VCaP (cell line): ENCODE measurements around the gene TRIM7.

ENCODE experiments used
- H3K27ac ChIP-seq: fragments of 450-650 bp; 2 replicates; pipeline ENCODE4 v1.5.1; 2017
- TF ChIP-seq, protein P1 (sequence below): fragments of 450-650 bp; conservative IDR thresholded peaks from 2 replicates; pipeline ENCODE4 v1.5.1; 2017; ENCODE audit warnings: mild to moderate bottlenecking, moderate library complexity

TRIM7 gene

DNA sequence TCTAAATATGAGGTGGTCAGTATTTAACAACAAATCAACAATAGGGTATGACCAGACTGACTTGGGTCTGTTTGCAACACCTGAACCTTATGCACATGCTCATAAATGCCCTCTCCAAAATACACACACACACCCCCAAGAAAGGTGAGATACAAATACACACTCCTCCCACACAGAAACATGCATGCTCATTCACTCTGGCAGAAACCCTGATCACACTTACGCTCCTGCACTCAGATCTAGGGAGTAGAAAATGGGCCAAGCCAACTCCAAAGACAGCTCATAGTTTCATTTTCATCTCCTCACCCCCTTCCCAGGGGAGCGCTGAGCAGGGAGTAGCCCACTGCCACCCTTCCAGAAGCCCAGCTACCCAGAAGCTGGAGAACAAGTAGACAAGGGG lies 11.3 kb downstream of the TRIM7 start:
- TF ChIP-seq, protein P1, sequence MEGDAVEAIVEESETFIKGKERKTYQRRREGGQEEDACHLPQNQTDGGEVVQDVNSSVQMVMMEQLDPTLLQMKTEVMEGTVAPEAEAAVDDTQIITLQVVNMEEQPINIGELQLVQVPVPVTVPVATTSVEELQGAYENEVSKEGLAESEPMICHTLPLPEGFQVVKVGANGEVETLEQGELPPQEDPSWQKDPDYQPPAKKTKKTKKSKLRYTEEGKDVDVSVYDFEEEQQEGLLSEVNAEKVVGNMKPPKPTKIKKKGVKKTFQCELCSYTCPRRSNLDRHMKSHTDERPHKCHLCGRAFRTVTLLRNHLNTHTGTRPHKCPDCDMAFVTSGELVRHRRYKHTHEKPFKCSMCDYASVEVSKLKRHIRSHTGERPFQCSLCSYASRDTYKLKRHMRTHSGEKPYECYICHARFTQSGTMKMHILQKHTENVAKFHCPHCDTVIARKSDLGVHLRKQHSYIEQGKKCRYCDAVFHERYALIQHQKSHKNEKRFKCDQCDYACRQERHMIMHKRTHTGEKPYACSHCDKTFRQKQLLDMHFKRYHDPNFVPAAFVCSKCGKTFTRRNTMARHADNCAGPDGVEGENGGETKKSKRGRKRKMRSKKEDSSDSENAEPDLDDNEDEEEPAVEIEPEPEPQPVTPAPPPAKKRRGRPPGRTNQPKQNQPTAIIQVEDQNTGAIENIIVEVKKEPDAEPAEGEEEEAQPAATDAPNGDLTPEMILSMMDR = no peak
- no peak overlapping the region for H3K27ac ChIP-seq

DNA sequence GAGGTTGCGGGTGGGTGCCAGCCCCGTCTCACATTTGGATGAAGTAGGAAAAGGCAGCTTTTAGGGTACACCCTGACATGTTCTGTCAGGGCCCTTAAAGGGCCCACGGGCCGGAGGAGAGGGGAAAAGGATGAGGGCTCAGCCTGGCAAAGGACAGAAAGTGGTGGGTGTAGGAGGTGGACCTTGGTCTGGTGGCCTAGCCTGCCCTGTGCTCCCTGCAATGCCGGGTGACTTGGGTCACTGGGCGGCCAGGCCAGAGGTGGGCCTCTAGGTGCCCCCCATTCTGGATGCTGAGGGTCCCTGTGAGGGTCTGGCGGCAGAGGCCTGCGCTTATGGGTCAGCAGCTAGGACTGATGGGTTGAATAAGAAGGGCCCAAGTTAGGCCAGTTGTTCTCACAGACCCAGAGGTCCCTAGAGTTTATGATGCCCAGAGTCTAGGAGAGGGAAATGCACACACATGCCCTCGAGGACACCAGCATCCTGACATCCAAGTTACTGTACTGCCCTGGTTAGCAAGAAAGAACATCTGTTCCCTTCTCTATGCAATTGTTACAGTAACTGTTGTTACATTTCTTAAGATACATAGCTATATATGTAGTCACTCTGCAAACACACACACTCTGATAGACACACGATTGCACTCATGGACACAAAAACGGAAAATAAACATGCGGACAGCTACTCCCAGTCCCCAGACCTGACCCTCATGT lies 12.5 kb downstream of the TRIM7 start:
- peak overlapping the region; percentile 95 for H3K27ac ChIP-seq
- TF ChIP-seq, protein P1 = no peak

DNA sequence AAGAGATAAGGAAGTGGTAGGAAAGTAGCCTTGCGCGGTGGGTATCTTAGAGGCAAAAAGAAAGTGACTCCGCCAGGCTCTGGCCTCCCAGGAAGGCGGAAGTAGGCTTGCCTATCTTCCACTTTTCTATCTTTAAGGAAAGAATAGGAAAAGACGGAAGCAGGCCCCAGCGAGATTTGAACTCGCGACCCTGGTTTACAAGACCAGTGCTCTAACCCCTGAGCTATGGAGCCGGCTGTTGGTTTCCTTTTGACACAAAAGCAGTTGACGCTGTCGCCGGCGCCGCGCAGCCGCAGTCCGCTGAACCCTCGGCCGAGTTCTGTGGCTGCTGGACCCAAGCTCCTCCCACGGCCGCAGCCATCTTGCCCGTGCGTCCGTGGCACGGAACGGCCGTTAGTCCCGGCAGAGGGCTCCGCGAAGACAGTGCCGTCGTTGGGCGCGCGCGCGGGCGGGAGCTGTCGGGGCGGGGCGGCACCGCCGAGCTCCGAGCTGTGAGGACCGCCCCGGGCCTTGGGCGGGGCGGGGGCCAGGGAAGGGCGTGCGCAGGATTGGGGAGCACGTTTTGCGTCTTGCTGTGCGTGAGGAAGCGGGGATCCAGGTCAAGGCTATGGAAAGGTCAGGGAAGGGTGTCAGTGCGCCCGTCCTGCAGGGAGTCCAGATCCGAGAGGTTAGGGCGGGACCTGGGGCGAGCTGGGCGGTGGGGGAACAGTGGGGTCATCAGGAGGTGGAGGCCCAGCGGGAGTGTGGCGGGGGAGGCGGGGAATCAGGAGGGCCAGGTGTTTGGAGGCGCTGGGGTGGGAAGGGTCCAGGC lies 13.3 kb downstream of the TRIM7 start:
- TF ChIP-seq, protein P1 = no peak
- H3K27ac ChIP-seq = peak overlapping the region; percentile 95

DNA sequence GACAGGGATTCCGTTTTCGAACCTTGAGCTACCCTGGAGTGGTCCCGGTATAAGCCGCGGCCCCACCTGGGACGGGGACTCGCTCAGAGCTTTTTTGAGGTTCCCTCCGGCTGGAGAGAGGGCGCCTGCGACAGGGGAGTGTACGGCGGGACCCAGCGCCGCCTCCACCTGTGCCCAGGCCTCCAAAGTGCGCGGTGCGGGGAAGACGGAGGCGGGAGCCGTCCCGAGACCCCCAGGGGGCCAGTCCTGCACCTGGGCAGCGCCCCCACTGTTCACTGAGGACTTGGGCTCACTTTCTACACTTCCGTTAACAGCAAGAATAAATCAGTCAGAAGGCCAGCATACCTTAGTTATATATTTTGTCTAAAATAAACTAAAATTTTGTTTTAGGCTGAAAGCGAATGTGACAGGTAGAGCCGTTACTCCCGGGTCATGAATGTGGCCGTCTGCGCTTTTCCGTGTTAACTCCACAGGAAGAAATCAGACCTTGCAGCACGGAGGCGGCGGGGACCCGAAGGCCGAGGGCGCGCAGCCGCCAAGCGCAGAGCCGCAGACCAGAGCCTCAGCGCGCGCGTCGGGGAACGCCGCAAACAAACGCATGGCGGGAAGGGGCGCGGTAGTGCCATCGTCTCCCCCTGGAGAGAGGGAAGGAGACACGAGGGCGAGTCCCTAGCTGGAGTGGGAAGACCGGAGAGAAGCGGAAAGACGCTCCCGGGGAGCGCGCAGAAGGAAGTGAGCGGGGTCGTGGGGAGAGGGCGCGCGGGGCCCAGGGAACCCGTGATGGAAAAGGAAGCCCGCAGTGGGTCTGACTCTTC lies 14.1 kb downstream of the TRIM7 start:
- H3K27ac ChIP-seq = peak overlapping the region; percentile 95

DNA sequence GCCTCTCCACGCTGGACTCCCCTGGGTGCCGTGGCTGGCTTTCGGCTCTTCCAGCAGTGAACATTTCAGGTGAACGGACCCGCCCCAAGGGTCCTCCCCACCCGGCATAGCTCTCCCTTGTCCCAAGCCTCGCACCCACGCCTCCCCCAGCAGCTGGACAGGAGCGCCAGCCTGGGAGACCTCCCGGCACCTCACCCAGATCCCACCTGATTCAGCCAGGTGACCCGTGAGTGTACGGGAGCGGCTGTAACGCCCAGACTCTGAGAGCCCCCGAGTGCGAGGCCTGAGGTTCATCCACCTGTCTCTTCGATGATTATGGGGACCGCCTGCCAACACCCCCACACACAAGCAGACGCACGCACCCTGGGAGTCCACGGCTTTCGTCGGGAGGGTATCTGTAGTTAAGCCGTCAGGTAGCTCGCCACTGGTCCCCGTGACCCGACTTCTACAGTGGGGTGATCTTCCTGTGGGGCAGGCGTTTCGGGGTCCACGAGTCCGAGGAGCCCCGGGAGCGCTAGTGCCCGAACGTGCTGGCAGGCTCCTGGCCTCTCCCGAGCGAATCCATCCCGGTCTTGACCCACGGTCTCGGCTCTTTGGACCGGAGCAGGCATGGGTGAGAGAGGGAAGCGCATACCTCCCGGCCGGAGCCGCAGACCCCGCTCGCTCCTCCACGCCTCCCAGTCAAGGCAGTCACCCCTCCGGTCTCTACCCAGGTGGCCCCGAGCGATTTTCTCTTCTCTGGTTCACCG lies 14.9 kb downstream of the TRIM7 start:
- TF ChIP-seq, protein P1 = no peak
- peak overlapping the region; percentile 95 for H3K27ac ChIP-seq

More for the DNA sequence above, 14.1 kb downstream of the TRIM7 start:
- TF ChIP-seq, protein P1 = peak; percentile 65

DNA sequence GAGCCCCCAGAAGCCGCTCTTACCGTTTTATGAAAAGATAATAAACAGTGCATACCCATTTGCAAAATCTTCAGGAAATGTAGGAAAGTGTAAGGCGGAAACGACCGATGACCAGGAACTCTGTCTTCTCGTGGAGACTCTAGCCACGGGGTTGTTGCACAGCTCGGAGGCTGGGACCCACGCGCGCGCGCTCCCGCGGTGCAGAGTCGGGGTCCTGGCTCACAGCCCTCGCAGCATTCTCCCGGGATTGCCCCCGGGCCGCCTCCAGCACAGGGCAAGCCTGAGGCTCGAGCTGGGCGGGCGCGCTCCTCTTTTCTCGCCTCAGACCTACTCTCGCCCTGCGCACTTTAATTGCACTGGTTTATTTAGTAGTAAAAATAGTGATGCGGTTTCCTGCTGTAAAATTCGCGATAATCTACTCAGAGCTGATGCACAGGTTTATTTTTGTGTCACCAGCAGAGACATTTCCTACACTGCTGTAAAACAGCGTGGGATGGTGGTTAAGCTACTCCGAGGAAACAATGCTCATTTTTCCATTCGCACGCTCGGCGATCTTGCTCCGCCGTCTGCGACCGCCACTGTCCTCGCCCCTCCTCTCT lies 15.5 kb downstream of the TRIM7 start:
- peak overlapping the region; percentile 95 for H3K27ac ChIP-seq
- TF ChIP-seq, protein P1 = no peak; the same call in 1 of the 2 replicates
